ENCODE measurements around the gene GBP2.

DNA sequence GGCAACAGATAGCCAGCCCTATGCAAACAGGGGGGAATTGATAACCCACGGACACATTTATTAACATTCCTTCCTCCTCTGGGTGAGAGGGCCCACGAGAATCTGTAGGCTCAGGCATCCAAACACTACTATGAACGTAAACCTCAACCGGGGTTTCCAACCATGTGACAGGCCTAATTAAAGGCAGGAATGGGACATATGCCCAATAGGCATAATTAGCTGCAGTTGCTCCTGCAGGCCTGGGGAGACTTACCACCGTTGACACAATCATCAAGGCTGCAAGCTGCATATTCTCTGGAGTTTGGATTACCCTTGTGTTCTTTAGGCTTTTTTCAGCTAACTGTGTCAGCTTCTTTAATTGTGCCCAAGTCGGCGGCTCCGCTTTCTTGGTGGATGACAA, 38.7 kb downstream of the GBP2 start:
- no peak for TF ChIP-seq POLR2A (IDR thresholded peaks at IDR 0.05; ENCODE audit: low read depth, low read length)
- TF ChIP-seq, protein P1, sequence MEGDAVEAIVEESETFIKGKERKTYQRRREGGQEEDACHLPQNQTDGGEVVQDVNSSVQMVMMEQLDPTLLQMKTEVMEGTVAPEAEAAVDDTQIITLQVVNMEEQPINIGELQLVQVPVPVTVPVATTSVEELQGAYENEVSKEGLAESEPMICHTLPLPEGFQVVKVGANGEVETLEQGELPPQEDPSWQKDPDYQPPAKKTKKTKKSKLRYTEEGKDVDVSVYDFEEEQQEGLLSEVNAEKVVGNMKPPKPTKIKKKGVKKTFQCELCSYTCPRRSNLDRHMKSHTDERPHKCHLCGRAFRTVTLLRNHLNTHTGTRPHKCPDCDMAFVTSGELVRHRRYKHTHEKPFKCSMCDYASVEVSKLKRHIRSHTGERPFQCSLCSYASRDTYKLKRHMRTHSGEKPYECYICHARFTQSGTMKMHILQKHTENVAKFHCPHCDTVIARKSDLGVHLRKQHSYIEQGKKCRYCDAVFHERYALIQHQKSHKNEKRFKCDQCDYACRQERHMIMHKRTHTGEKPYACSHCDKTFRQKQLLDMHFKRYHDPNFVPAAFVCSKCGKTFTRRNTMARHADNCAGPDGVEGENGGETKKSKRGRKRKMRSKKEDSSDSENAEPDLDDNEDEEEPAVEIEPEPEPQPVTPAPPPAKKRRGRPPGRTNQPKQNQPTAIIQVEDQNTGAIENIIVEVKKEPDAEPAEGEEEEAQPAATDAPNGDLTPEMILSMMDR (IDR thresholded peaks at IDR 0.05; ENCODE audit: extremely low read depth in 1 of 2, insufficient read depth in 1 of 2, low read depth in 1 of 2, low read length in 2 of 2), result no peak
- no peak for TF ChIP-seq EZH2 (IDR thresholded peaks at IDR 0.05; ENCODE audit: borderline replicate concordance, low read depth, low read length, severe bottlenecking)
- no peak for TF ChIP-seq MYC (IDR thresholded peaks at IDR 0.05; ENCODE audit: low read depth, low read length)
- no peak for TF ChIP-seq POLR2AphosphoS5 (IDR thresholded peaks at IDR 0.05; ENCODE audit: insufficient read depth, low read depth, low read length)
- TF ChIP-seq, protein P2, sequence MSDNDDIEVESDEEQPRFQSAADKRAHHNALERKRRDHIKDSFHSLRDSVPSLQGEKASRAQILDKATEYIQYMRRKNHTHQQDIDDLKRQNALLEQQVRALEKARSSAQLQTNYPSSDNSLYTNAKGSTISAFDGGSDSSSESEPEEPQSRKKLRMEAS (IDR thresholded peaks at IDR 0.05; ENCODE audit: insufficient read depth, insufficient read length), result no peak
- no peak for TF ChIP-seq FOS (IDR thresholded peaks at IDR 0.05; ENCODE audit: borderline replicate concordance, insufficient read depth, low read length)
- TF ChIP-seq GATA2 (IDR thresholded peaks at IDR 0.05; ENCODE audit: insufficient read depth, insufficient read length, low read depth, low read length), result no peak
